HepG2 (cell line): ENCODE results near the gene LIPE. TPM values are rescaled to one million over a fixed set of nuclear protein-coding genes. Genes with fewer than 3 reads are reported as not detected.

ENCODE experiments used
- CREB1 ChIP-seq, 2 experiments: fragments of 450-650 bp in 1 of 2; IDR thresholded peaks; 2 replicates each; pipeline ENCODE4 v1.6.1; 2016 to 2017; ENCODE audit warnings: control low read depth in 1 of 2, mild to moderate bottlenecking in 1 of 2, missing compliant biosample characterization in 1 of 2, missing genetic modification characterization in 1 of 2
- ERF ChIP-seq: IDR thresholded peaks from 2 replicates; pipeline ENCODE4 v1.6.1; 2018; ENCODE audit warnings: missing biosample characterization, missing genetic modification reagents
- FOXK1 ChIP-seq: sonication (generic); formaldehyde crosslinking; IDR thresholded peaks from 2 replicates; pipeline ENCODE4 v1.4.0; 2020; ENCODE audit warnings: low read depth, missing genetic modification reagents, borderline replicate concordance
- GATAD2A ChIP-seq: IDR thresholded peaks from 2 replicates; pipeline ENCODE4 v1.6.1; 2016
- HIVEP1 ChIP-seq: sonication (generic); formaldehyde crosslinking; IDR thresholded peaks from 2 replicates; pipeline ENCODE4 v1.4.0; 2020; ENCODE audit warnings: mild to moderate bottlenecking, missing genetic modification reagents
- MAX ChIP-seq: IDR thresholded peaks from 2 replicates; pipeline ENCODE4 v1.6.1; 2012; ENCODE audit warnings: inconsistent platforms
- PBX3 ChIP-seq: sonication (generic); formaldehyde crosslinking; IDR thresholded peaks from 2 replicates; pipeline ENCODE4 v1.8.1; 2023; ENCODE audit warnings: missing genetic modification reagents, inconsistent platforms, borderline replicate concordance
- RAD21 ChIP-seq: fragments of 450-650 bp; formaldehyde crosslinking; IDR thresholded peaks from 2 replicates; pipeline ENCODE4 v1.5.0; 2020; ENCODE audit warnings: mild to moderate bottlenecking
- XRCC5 ChIP-seq: fragments of 200-400 bp; formaldehyde crosslinking; optimal IDR thresholded peaks from 2 replicates; pipeline ENCODE3; 2017; ENCODE audit warnings: mild to moderate bottlenecking, low read length
- ZNF766 ChIP-seq: sonication (generic); formaldehyde crosslinking; IDR thresholded peaks from 2 replicates; pipeline ENCODE4 v1.5.0; 2020; ENCODE audit warnings: missing genetic modification reagents, borderline replicate concordance
- polyA plus RNA-seq, 8 experiments: library from polyadenylated mRNA; depleted of rRNA in 3 of 8; stranded (reverse) in 7 of 8; unstranded in 1 of 8; fragments of >200 nt; fragmentation: Illumina TruSeq in 4 of 8; extraction: Trizol in 4 of 8; gene quantifications; 2 replicates each; pipeline versions ENCODE4 v1.2.1 to v1.2.3, GENCODE V29; 2011 to 2016; ENCODE audit warnings: low read depth in 4 of 8, missing spikeins in 1 of 8, mixed read lengths in 1 of 8; ENCODE audit not compliant: insufficient read depth in 1 of 8
- total RNA-seq, 5 experiments: library from RNA; depleted of rRNA; stranded (reverse); fragments of >200 nt; fragmentation: Illumina TruSeq; extraction: Trizol; gene quantifications; 2 replicates each; pipeline ENCODE4 v1.2.3, GENCODE V29; 2016; ENCODE audit warnings: low read depth in 1 of 5
- TF ChIP-seq, protein P1 (sequence below): sonication (generic); formaldehyde crosslinking; IDR thresholded peaks from 2 replicates; pipeline ENCODE4 v1.4.0; 2020; ENCODE audit warnings: missing genetic modification reagents
- TF ChIP-seq, protein P2 (sequence below): sonication (generic); formaldehyde crosslinking; IDR thresholded peaks from 2 replicates; pipeline ENCODE4 v1.4.0; 2020; ENCODE audit warnings: low read depth, missing genetic modification reagents
- TF ChIP-seq, protein P3 (sequence below): sonication (generic); formaldehyde crosslinking; IDR thresholded peaks from 2 replicates; pipeline ENCODE4 v1.5.1; 2020; ENCODE audit warnings: mild to moderate bottlenecking, missing genetic modification reagents, moderate library complexity

Gene LIPE
- total and polyA plus RNA-seq, 2 of the 13 experiments (the other 11 are each of a cell fraction or from before 2014, with no cell fraction given): not detected

- TF ChIP-seq MAX (peak; percentile 15; the same call in 1 of the 2 replicates), GATAD2A (CRISPR knock-in tag) (peak; percentile 37; the same call in 1 of the 2 replicates), ZNF766 (no peak), RAD21 (0 out of 2 replicates have a peak, but pooled peaks have one; percentile 11), HIVEP1 (CRISPR knock-in tag) (no peak), XRCC5 (peak; percentile 75), CREB1 (IDR thresholded peaks at IDR 0.05) (no peak), CREB1 (CRISPR knock-in tag; IDR thresholded peaks at IDR 0.05) (peak; percentile 43; the same call in 1 of the 2 replicates), PBX3 (CRISPR knock-in tag) (no peak), ERF (CRISPR knock-in tag) (peak; percentile 36; the same call in 1 of the 2 replicates), FOXK1 (CRISPR knock-in tag) (0 out of 2 replicates have a peak, but pooled peaks have one; percentile 21)
- TF ChIP-seq, protein P1, sequence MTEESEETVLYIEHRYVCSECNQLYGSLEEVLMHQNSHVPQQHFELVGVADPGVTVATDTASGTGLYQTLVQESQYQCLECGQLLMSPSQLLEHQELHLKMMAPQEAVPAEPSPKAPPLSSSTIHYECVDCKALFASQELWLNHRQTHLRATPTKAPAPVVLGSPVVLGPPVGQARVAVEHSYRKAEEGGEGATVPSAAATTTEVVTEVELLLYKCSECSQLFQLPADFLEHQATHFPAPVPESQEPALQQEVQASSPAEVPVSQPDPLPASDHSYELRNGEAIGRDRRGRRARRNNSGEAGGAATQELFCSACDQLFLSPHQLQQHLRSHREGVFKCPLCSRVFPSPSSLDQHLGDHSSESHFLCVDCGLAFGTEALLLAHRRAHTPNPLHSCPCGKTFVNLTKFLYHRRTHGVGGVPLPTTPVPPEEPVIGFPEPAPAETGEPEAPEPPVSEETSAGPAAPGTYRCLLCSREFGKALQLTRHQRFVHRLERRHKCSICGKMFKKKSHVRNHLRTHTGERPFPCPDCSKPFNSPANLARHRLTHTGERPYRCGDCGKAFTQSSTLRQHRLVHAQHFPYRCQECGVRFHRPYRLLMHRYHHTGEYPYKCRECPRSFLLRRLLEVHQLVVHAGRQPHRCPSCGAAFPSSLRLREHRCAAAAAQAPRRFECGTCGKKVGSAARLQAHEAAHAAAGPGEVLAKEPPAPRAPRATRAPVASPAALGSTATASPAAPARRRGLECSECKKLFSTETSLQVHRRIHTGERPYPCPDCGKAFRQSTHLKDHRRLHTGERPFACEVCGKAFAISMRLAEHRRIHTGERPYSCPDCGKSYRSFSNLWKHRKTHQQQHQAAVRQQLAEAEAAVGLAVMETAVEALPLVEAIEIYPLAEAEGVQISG (CRISPR knock-in tag): peak; percentile 53
- TF ChIP-seq, protein P2, sequence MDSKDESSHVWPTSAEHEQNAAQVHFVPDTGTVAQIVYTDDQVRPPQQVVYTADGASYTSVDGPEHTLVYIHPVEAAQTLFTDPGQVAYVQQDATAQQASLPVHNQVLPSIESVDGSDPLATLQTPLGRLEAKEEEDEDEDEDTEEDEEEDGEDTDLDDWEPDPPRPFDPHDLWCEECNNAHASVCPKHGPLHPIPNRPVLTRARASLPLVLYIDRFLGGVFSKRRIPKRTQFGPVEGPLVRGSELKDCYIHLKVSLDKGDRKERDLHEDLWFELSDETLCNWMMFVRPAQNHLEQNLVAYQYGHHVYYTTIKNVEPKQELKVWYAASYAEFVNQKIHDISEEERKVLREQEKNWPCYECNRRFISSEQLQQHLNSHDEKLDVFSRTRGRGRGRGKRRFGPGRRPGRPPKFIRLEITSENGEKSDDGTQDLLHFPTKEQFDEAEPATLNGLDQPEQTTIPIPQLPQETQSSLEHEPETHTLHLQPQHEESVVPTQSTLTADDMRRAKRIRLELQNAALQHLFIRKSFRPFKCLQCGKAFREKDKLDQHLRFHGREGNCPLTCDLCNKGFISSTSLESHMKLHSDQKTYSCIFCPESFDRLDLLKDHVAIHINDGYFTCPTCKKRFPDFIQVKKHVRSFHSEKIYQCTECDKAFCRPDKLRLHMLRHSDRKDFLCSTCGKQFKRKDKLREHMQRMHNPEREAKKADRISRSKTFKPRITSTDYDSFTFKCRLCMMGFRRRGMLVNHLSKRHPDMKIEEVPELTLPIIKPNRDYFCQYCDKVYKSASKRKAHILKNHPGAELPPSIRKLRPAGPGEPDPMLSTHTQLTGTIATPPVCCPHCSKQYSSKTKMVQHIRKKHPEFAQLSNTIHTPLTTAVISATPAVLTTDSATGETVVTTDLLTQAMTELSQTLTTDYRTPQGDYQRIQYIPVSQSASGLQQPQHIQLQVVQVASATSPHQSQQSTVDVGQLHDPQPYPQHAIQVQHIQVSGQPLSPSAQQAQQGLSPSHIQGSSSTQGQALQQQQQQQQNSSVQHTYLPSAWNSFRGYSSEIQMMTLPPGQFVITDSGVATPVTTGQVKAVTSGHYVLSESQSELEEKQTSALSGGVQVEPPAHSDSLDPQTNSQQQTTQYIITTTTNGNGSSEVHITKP (CRISPR knock-in tag): 0 out of 2 replicates have a peak, but pooled peaks have one; percentile 11
- TF ChIP-seq, protein P3, sequence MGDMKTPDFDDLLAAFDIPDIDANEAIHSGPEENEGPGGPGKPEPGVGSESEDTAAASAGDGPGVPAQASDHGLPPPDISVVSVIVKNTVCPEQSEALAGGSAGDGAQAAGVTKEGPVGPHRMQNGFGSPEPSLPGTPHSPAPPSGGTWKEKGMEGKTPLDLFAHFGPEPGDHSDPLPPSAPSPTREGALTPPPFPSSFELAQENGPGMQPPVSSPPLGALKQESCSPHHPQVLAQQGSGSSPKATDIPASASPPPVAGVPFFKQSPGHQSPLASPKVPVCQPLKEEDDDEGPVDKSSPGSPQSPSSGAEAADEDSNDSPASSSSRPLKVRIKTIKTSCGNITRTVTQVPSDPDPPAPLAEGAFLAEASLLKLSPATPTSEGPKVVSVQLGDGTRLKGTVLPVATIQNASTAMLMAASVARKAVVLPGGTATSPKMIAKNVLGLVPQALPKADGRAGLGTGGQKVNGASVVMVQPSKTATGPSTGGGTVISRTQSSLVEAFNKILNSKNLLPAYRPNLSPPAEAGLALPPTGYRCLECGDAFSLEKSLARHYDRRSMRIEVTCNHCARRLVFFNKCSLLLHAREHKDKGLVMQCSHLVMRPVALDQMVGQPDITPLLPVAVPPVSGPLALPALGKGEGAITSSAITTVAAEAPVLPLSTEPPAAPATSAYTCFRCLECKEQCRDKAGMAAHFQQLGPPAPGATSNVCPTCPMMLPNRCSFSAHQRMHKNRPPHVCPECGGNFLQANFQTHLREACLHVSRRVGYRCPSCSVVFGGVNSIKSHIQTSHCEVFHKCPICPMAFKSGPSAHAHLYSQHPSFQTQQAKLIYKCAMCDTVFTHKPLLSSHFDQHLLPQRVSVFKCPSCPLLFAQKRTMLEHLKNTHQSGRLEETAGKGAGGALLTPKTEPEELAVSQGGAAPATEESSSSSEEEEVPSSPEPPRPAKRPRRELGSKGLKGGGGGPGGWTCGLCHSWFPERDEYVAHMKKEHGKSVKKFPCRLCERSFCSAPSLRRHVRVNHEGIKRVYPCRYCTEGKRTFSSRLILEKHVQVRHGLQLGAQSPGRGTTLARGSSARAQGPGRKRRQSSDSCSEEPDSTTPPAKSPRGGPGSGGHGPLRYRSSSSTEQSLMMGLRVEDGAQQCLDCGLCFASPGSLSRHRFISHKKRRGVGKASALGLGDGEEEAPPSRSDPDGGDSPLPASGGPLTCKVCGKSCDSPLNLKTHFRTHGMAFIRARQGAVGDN (CRISPR knock-in tag): peak; percentile 53
Observed at GRCh38 chr19:42440357-42441048, 13.3 kb upstream of the LIPE start (continued).
